HG03064 (cell line): ENCODE data around the gene BEND5.

Source experiments
- ATAC-seq: cut with Tn5 transposase; IDR thresholded peaks from one replicate; pipeline ENCODE4 v1.9.1; 2021; ENCODE audit warnings: low read depth; ENCODE audit not compliant: unreplicated experiment

Gene BEND5

DNA sequence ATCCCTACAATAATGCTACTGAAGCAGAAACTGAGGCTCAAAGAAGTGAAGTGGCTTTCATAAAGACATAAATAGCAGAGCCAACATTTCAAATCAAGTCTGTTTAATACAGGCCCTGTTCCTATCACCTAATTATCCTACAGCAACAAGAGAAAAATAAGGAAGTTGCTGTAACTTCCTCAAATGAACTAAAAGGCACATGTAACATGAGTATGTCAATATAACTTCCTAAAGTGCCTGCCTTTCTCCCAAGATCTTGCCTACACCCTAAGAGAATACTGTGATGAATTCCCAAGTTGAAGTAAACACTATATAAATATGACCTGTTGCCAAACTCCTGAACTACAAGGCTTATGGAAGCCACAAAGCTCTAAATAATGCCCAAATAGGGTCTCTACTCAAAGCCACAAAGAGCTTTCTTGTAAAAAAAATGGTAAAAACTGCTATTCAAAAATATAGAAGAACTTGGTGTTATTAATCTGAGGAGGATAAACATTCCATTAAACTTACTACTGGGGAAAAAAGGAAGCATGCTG, 8.6 kb downstream of the BEND5 start:
- ATAC-seq, result no peak

GRCh38 chr1:48765335-48765734, 11.4 kb downstream of the BEND5 start:
- no peak for ATAC-seq

GRCh38 chr1:48761986-48762385, 14.7 kb downstream of the BEND5 start:
- ATAC-seq, result no peak

GRCh38 chr1:48761411-48761810, 15.3 kb downstream of the BEND5 start:
- ATAC-seq, result no peak

DNA sequence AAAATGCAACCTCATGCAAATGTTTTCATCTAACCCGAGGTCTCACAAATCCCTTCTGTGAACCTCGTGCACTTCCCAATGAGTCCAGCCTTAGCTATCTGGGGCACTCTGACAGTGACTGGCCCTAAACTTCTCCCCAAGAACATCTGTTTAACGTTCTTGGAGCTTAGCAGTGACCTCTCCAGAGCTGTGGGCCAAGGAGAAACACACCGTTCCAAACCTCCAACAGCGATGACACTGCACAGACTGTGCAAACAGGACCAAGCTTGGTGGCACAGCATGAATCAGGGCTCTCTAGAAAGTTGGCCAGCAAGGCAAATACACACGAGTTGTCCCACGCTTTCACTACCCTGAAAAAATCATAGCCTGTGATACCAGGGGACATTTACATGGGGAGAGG, 15.8 kb downstream of the BEND5 start:
- ATAC-seq, result no peak

DNA sequence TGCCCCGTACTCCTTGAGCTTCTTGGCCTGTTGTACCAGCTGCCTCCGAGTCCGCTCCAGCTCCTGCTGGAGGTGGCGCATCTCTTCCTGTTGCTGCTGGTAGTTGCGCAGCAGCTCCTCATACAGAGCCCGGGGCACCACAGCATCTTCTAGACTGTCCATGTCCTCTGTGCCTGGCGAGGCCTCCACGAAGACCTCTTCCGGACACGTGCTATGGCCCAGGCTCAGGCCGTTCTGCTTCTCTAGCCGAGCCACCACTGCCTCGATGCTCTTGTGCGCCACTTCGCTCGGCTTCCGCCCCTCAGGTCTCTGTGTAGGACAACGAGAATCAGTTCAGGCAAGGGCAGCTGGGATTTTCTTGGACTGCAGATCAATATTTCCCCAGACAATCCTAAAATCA, 17.7 kb downstream of the BEND5 start:
- ATAC-seq, result no peak

DNA sequence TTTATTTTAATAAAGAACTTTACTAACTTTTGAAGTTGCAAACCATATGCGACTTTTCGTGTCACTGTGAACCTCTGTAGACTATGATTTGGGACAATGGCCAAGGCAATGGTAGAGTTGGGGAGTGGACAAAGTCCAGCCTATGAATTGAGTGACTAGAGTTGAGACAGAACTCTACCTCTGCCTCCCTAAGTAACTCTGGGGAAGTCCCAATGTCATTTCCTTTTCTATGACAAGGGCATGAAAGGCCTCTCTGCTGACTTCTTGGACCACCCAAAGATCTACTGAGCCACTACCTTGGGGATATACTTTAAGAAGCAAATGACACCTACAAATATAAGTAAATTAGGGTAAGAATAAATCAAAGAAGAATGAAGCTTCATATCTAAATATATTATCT, 19.3 kb downstream of the BEND5 start:
- no peak for ATAC-seq

- no peak for ATAC-seq
Observed at GRCh38 chr1:48756683-48757316, 19.9 kb downstream of the BEND5 start.

DNA sequence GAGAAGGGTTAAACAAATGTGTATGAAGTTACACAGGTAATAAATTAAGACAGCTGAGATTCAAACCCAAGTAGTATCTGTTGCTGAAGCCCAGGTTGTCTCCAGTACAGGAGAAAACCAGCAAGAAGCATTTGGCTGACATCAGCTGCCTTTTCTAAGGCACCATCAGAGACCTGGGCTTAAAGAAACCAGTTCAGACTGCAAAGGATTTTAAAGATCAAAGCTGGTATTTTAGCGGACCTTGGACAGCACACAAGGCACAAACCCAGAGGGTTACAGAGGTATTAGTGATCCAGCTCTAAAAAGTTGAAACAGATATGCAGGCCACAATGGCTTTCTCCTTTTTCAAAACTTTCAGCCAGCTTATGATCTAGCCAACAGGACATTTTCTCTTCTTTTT, 23.4 kb downstream of the BEND5 start:
- ATAC-seq, result no peak

GRCh38 chr1:48750109-48750508, 26.6 kb downstream of the BEND5 start:
- ATAC-seq, result no peak

DNA sequence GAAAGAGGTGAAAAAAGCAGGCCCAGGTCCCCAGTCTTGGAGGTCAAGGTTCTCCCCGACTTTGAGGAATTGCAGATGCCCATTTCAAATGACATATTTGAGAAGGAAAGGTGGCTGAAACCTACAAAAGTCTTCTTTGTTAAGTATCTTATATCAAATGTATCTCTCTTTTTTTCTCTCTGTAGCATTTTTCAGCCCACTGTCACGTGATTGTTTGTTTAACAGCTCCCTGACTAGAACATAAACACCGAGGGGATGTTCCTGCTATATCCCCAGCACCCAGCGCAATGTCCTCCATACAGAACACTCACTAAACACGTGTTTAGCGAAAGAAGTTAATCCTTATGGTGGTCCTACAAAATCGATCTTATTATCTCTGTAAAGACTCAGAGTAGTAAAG, 27.6 kb downstream of the BEND5 start:
- ATAC-seq, result no peak

GRCh38 chr1:48746906-48747305, 29.8 kb downstream of the BEND5 start:
- no peak for ATAC-seq

- no peak for ATAC-seq
Observed at GRCh38 chr1:48744032-48744431, 32.7 kb downstream of the BEND5 start.

- ATAC-seq, result no peak
Observed at GRCh38 chr1:48743480-48743879, 33.2 kb downstream of the BEND5 start.

- no peak for ATAC-seq
Observed at GRCh38 chr1:48741380-48741779, 35.3 kb downstream of the BEND5 start.

DNA sequence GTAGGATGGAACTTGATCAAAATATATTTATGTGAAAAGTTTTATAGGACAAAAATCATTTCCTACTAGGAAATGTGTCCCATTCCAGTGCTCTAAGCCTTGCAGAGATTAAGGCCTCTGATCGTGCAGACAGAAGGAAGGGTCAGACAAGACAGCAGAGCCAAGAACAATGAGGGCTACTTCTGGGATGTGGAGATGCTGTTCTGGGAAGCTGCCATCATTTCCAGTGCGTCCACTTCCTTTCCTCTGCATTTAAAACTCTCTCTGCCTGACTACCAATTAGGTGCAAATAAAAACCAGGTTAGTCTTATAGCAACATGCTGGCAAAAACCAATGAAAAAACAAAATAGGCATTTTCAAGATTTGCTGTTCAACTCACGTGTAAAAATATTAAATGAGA, 36.1 kb downstream of the BEND5 start:
- ATAC-seq, result no peak

DNA sequence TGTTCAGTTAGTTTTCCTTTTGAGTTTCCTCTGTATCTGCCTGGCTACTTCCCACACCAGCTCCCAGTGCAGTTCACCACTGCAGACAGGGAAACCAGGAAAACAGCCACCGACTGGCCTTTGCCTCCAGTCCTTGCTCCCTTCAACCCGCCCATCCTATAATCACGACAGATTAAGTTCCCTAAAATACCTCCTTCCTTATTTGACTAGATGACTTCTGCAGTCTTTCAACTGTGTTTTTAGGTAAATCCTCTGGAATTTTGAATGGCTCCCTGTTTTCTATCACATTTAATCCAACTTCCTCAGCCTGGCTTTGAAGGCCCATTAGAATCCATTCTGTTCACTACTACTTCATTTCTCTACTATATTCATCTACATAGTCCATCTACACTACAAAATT, 37.6 kb downstream of the BEND5 start:
- ATAC-seq, result no peak

GRCh38 chr1:48738356-48738755, 38.3 kb downstream of the BEND5 start:
- no peak for ATAC-seq

- no peak for ATAC-seq
Observed at GRCh38 chr1:48735796-48736195, 40.9 kb downstream of the BEND5 start.

GRCh38 chr1:48730164-48730910, 46.4 kb downstream of the BEND5 start:
- no peak for ATAC-seq

DNA sequence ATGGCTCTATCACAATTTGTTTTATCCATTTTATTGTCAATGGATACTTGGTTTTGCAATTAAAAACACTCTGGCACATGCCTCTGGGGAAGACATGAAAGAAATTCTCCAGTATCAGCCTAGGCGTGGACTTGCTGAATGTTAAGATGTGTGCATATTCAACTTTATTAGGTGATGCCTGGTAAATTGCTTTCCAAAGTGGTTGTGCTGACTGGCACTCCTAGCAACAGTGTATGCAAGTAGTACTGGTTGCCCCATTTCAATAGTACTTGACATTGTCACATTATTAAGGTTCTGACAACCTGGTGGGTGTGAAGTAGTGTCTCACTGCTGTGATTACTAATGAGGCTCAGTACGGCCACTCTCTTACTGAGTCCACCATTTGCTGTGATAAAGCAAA, 48.1 kb downstream of the BEND5 start:
- no peak for ATAC-seq

DNA sequence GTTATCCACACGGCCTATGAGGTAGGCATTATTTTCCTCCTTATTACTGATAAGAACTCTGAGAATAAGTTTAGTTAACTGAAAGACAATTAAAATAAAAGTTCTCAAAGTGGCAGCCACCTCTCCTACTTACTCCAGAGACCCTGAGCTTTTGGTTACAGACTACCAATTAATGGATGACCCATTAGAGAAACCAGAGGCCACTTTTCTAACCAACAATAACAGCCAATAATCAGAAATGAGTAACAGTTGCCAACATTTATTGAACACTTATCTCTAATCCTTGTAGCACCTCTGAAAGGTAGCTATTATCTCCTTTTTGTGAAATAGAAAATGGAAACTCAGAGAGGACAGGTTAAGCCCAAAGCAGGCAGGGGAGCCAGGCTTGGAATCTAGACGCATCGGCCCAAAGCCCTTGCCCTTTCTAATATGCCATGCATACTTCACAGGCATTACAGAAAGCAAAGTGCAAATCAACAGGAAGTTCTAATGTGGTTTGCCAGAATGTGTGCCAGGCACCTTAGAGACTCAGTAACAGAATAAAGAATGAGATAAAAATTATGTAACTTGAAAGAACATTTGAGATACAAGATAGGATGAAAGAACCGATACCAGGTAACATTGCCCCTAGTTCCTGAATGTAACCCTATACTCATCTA, 50.0 kb downstream of the BEND5 start:
- ATAC-seq, result no peak
